ENCODE data around the gene SH3GL1. TPM values are rescaled to one million over a fixed set of nuclear protein-coding genes. Genes with fewer than 3 reads are reported as not detected.

Gene SH3GL1
- total and polyA plus RNA-seq, 9 of the 15 experiments (the other 6 are each of a cell fraction or from before 2014, with no cell fraction given) = 1.7 to 75.3 (median 25.7) TPM

DNA sequence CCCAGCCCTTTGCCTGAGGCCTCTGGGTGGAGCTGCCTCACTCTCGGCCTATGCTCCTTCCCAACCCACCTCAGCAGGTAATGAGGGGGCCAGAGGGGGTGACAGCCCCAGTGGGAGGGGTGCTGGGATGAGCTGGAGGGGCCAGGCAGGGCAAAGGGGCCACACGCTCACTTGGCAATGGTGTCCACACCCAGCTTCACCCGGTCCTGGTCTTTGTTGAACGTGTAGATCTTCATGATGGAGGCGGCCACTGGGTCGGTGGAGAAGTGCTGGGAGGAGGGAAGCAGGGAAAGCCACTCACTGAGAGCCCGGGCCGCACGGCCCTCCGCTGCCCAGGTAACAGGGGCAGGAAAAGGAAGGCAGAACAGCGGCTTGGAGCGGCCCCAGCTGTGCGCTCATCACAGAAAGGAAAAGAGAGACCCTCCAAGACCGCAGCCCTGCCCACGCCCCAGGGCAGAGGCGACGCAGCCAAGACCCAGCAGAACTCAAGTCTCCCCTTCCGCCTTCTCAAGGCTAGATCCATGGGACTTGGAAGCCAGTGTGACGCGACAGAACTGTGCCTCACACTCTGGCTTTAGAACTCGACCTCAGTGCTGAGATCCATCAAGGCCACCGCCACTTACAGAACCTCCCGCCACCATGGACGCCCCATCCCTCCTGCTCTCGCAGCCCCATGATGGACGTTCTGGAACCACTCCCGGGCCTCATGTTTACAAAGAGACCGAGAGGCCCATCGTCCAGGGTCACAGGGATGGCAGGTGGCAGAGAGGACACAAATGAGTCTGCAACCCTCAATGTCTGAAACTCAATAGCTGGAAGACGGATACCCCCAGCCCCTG lies 48.0 kb upstream of the SH3GL1 start:
- H3K4me3 ChIP-seq = no peak overlapping the region
- ChIA-PET CTCF (ENCODE audit: low intra/inter-chr PET ratio) (no interaction called here), POLR2A (interaction anchor here (0.6 to 7.4 kb wide), 5 partner anchors 7 to 205 kb away, joined by 4 to 60 read pairs (median 8); no protein-coding TSS in a partner anchor)
- FAIRE-seq = no peak
- H3K27ac ChIP-seq (ENCODE audit: extremely low read depth, low read depth, low read length) = no peak overlapping the region
- DNase-seq (ENCODE audit: extremely low read depth in 1 of 4, low spot score in 3 of 4) = peak in 2 of 4 experiments; percentile 2 to 12
- in situ Hi-C loops (cut with MboI) (no loop called here), intact Hi-C loops (cut with micrococcal nuclease) (no loop called here)
- no peaks in the 10 kb centered on the region; the same call in 1 of the 2 replicates for H4K20me1 ChIP-seq (replicated peaks; ENCODE audit: control insufficient read depth, insufficient read depth, low read length)
- H2AFZ ChIP-seq (ENCODE audit: low read depth, low read length) = no peak overlapping the region
- ATAC-seq = no peak
- 80% methylated on average over 23 of the region's 30 CpGs for WGBS (ENCODE audit: insufficient coverage, low coverage, missing lambda C conversion rate)
- peaks cover 95% of the 10 kb centered on the region; the same call in 2 of the 3 replicates for H3K36me3 ChIP-seq (ENCODE audit: control insufficient read depth, insufficient read depth, low read length)
- peak overlapping the region in 1 of 2 experiments; percentile 23; a peak in 1 of 4 replicates for H3K9ac ChIP-seq (ENCODE audit: insufficient read depth in 1 of 2, low read depth in 2 of 2, low read length in 2 of 2)
- no TSS peak for BruUV-seq (replicated peaks)
- no peaks in the 10 kb centered on the region for H3K79me2 ChIP-seq (ENCODE audit: control insufficient read depth, insufficient read depth, low read length)
- peaks cover 0 to 65% of the 10 kb centered on the region in 2 experiments; a peak in 2 of 5 replicates for H3K4me1 ChIP-seq (replicated peaks in 1 of 2; ENCODE audit: control insufficient read depth in 2 of 2, insufficient read depth in 2 of 2, low read length in 2 of 2)
- H3K9me3 ChIP-seq (replicated peaks; ENCODE audit: control insufficient read depth, insufficient read depth, low read depth, low read length) = no peaks in the 10 kb centered on the region
- no peaks in the 10 kb centered on the region for H3K27me3 ChIP-seq (ENCODE audit: control insufficient read depth in 2 of 2, insufficient read depth in 2 of 2, low read length in 2 of 2)
- TF ChIP-seq POLR2G (IDR thresholded peaks at IDR 0.05; ENCODE audit: low read depth, low read length) (peak; percentile 67; the same call in 1 of the 2 replicates), FIP1L1 (IDR thresholded peaks at IDR 0.05; ENCODE audit: low read depth, low read length, poor library complexity, severe bottlenecking) (no peak), ZBTB33 (CRISPR knock-in tag; IDR thresholded peaks at IDR 0.05) (peak; percentile 13; the same call in 1 of the 2 replicates), RBM34 (IDR thresholded peaks at IDR 0.05; ENCODE audit: borderline replicate concordance, insufficient read depth, low read length) (no peak), POLR2A (conservative IDR thresholded peaks at IDR 0.05) (peak; percentile 9; the same call in 1 of the 2 replicates)
- H3K4me2 ChIP-seq (ENCODE audit: insufficient read depth, low read length) = no peak overlapping the region
- H3K9me1 ChIP-seq (ENCODE audit: control insufficient read depth, insufficient read depth, low read length) = no peaks in the 10 kb centered on the region

Data from K562 (cell line).